Stimulated activated memory B cell treated with anti-CD40 and anti-IgM and Interleukin-4, amounts not matched to agents 10 μg/mL and 1 μg/mL and 100 μg/mL, for 72 hours (primary cell): Measurements from ENCODE around the gene CDH4.

Experiments used
- ATAC-seq: fragments of 150-1000 bp; cut with Tn5 transposase; 2 replicates; pipeline ENCODE4 v1.10.0; 2021
- H3K27ac Mint-ChIP-seq: one replicate; pipeline ENCODE4 v1.8.0; 2022; ENCODE audit warnings: mild to moderate bottlenecking, mixed read lengths
- H3K27me3 Mint-ChIP-seq: one replicate; pipeline ENCODE4 v1.8.0; 2022; ENCODE audit warnings: mixed read lengths
- H3K36me3 Mint-ChIP-seq: one replicate; pipeline ENCODE4 v1.8.0; 2022; ENCODE audit warnings: mixed read lengths
- H3K4me1 Mint-ChIP-seq: one replicate; pipeline ENCODE4 v1.8.0; 2022; ENCODE audit warnings: mixed read lengths
- H3K4me3 Mint-ChIP-seq: one replicate; pipeline ENCODE4 v1.8.0; 2022; ENCODE audit warnings: mild to moderate bottlenecking, moderate library complexity, mixed read lengths
- H3K9me3 Mint-ChIP-seq: one replicate; pipeline ENCODE4 v1.8.0; 2022; ENCODE audit warnings: mixed read lengths

CDH4 gene

DNA sequence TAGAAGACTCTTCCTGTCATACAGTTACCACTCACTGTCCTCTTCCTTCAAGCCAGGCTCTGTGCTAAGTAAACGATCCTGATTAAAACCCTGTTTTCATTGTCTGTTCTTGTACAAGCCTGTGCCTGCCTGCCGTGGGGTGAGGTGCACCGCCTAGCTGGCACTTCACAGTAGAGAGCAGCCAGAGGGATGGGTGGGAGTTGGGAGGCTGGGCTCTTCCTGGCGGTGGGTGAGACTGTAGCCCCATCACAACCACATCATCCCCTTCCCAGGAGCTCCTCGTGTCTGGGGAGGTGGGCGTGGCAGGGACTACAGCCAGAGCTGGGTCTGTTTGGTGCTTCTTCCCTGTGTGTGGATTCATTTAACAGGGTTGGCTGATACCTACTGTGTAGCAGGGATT is 431.7 kb downstream of the CDH4 start:
- H3K9me3 Mint-ChIP-seq = peaks cover 9% of the 10 kb centered on the region
- no peaks in the 10 kb centered on the region for H3K4me1 Mint-ChIP-seq
- H3K4me3 Mint-ChIP-seq = no peak overlapping the region
- no peaks in the 10 kb centered on the region for H3K27me3 Mint-ChIP-seq
- H3K27ac Mint-ChIP-seq = no peak overlapping the region
- no peak for ATAC-seq
- no peaks in the 10 kb centered on the region for H3K36me3 Mint-ChIP-seq

DNA sequence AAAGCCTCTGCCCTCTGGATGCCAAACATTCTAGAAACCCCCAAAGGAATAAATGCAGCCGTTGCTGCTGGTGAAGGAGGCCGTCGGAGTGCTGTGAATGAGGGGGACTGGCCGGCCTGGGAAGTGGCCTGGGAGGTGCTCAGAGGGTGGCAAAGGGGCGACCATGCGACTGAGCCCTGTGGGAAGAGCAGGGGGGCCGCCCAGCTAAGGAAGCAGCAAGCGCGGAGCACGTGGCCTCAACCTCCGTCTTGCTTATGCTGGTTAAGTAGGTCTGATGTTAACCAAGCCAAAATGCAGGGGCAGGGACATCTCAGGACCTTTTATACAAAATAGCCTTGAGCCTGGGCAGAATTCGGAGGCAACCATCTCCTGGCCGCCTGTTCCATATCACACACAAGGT is 432.1 kb downstream of the CDH4 start:
- H3K4me3 Mint-ChIP-seq = no peak overlapping the region
- H3K36me3 Mint-ChIP-seq = no peaks in the 10 kb centered on the region
- no peak for ATAC-seq
- H3K9me3 Mint-ChIP-seq = peaks cover 9% of the 10 kb centered on the region
- H3K4me1 Mint-ChIP-seq = no peaks in the 10 kb centered on the region
- H3K27ac Mint-ChIP-seq = no peak overlapping the region
- no peaks in the 10 kb centered on the region for H3K27me3 Mint-ChIP-seq

DNA sequence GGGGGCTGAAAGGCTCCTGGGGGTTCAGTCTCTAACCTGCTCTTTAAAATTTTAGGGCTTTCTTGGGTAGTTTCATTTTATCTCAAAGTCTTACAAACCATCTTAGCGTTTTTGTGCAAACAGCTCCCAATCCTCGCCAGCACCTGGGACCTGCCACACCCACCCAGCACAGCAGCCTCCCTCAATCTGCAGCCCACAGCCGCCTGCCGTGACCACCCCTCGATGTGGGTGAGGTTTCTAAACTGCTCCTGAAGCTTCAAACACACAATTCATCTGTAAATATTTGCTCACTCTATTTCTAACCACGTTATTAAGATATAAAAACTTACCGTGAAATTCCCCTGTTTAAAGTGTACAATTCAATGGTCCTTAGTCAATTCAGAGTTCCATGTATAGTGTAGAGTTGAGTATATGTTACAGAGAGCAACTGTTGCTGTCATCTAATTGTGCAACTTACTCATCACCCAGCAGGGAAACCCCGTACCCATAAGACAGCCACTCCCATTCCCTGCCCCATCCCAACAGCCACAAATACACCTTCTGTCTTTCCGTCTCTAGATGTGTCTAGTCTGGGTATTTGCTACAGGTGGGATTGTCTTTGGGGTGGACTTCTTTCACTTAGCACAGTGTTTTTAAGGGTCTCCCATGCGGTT is 432.6 kb downstream of the CDH4 start:
- ATAC-seq = no peak
- Mint-ChIP-seq H3K4me1 (no peaks in the 10 kb centered on the region), H3K27ac (no peak overlapping the region), H3K27me3 (no peaks in the 10 kb centered on the region), H3K9me3 (peaks cover 12% of the 10 kb centered on the region), H3K36me3 (no peaks in the 10 kb centered on the region), H3K4me3 (no peak overlapping the region)

DNA sequence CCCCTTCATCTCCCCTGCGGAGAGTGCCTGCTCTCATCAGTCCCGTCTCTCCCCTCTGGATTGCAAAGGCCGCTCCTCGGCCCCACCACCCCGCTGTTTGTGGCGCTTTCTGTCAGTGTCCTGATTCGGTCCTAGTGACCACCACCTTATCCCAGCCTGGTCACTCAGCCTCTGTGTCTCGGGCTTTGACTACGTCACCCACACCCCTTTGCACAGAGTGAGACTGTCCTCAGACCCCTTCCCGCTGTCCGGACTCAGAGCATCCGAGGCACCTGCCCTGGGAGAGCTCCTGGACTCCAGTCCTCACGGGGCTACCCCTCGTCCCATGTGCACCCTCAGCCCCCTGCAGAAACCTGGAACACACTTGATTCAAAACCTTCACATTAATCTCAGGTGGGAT is 433.4 kb downstream of the CDH4 start:
- Mint-ChIP-seq H3K36me3 (no peaks in the 10 kb centered on the region), H3K4me3 (no peak overlapping the region), H3K9me3 (peaks cover 15% of the 10 kb centered on the region), H3K27me3 (no peaks in the 10 kb centered on the region), H3K27ac (no peak overlapping the region), H3K4me1 (no peaks in the 10 kb centered on the region)
- ATAC-seq = no peak

DNA sequence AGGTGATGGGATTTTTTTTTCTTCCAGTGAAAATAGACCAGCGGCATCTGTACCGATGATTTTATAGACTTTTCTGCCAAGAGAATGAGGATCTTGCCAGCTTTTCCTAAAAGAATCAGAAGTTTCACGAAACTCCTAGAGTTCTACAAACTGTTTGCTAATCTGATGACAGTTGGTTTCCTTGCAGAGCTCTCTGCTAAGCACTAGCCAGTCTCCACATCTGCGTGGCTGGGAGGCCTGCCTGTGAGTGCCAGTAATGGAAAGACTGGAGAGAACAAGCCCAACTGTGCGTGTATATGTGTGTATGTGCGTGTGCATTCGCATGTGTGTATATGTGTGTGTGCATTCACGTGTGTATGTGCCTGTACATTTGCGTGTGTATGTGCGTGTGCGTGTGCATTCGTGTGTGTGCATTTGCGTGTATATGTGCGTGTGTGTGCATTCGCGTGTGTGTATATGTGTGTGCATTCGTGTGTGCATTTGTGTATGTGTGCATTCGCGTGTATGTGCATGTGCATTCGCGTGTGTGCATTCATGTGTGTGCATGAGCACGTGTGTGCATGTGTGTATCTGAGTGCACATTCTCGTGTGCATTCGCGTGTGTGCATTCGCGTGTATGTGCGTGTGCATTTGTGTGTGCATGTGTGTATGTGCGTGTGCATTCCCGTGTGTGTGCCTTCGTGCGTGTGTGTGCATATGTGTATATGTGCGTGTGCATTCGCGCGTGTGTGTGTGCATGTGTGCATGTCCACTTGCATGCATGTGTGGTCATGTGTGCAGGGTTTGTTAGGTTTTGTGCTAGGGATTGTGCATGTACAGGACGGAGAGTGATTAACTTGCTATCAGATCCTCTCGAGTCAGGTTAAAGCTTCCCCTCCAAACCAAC is 434.2 kb downstream of the CDH4 start:
- no peak for ATAC-seq
- Mint-ChIP-seq H3K9me3 (peaks cover 18% of the 10 kb centered on the region), H3K36me3 (no peaks in the 10 kb centered on the region), H3K27me3 (no peaks in the 10 kb centered on the region), H3K4me1 (no peaks in the 10 kb centered on the region), H3K27ac (no peak overlapping the region), H3K4me3 (no peak overlapping the region)

DNA sequence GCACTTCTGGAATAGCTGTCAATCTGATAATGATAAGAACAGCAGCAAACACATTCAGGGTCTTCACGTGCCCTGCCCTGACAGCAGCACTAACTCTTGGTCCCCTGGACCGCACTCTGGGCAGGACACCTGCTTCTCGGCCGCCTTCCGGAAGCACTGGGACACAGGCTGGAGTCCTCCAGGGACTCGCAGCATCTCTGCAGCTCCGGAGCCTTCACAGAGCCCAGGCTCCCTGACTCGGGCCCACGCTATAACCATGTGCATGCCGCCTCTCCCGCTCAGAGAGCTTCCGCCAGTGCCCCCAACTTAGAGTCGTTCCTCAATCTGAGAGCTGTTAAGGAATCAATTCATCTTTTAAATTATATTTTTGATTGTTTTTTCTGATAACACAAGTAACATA is 436.4 kb downstream of the CDH4 start:
- Mint-ChIP-seq H3K27ac (no peak overlapping the region), H3K4me1 (no peaks in the 10 kb centered on the region), H3K36me3 (no peaks in the 10 kb centered on the region), H3K9me3 (peaks cover 15% of the 10 kb centered on the region), H3K4me3 (no peak overlapping the region), H3K27me3 (no peaks in the 10 kb centered on the region)
- ATAC-seq = no peak

DNA sequence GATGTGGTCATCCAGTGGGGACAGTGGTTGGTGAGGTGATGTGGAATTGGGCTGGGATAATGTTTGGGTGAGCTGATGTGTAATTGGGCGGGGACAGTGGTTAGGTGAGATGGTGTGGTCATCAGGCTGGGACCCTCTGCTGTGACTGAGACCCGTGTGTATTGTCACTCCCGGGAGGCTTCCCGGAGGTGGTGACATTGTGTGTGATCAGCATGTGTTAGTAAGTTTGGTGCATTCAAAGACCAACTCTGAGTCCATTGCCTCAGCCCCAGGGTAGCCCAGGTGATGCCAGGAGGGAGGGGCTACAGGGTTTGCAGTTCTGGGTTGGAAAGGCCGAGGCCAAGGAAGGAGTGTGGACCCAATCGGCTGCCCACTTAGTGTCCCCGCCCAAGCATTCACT is 438.1 kb downstream of the CDH4 start:
- H3K9me3 Mint-ChIP-seq = peaks cover 15% of the 10 kb centered on the region
- no peaks in the 10 kb centered on the region for H3K4me1 Mint-ChIP-seq
- no peak for ATAC-seq
- H3K27me3 Mint-ChIP-seq = no peaks in the 10 kb centered on the region
- H3K36me3 Mint-ChIP-seq = no peaks in the 10 kb centered on the region
- H3K27ac Mint-ChIP-seq = no peak overlapping the region
- no peak overlapping the region for H3K4me3 Mint-ChIP-seq

DNA sequence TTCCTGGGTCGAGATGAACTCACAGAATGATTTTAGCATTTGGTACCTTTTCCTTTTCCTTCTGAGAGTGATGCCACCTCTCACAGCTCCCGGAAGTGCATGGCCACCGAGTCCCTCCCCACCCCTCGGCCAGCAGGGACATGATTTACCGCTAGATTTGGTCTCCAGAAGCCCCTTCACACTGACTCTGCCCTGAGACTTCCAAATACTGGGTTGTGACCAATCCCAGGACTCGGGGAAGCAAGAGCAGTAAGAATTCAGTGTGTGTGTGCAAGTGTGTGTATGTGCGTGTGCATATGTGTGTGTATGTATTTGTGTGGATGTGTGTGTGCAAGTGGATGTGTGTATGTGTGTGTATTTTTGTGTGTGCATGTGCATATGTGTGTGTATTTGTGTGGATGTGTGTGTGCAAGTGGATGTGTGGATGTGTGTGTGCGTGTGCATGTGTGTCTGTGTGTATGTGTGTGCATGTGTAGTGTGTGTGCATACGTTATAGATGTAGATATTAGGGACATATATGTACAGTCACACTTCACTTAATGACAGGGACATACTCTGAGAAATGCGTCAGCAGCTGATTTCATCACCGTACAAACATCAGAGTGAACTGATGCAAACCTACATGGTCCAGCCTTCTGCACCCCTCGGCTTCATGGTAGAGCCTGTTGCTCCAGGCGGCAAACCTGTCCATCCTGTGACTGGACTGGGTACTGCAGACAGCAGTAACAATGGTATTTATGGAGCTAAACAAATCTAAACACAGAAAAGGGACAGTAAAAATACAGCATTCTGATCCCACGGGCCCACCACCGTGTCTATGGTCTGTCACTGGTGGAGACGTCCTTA is 439.2 kb downstream of the CDH4 start:
- no peak overlapping the region for H3K4me3 Mint-ChIP-seq
- H3K27me3 Mint-ChIP-seq = peaks cover 7% of the 10 kb centered on the region

DNA sequence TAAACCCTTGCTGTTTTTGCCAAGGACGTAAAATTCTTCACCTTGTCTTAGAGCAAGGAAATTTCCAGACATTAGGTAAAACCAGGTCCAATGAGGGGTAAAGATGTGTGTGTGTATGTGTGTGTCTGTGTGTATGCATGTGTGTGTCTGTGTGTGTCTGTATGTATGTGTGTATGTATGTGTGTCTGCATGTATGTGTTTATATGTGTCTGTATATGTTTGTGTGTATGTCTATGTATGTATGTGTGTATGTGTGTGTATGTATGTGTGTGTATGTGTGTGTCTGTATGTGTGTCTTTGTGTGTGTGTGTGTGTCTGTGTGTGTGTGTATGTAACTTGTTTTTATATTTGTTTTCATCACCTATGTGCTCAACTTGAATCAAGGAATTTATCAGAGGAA is 439.9 kb downstream of the CDH4 start:
- no peaks in the 10 kb centered on the region for H3K36me3 Mint-ChIP-seq
- no peak overlapping the region for H3K27ac Mint-ChIP-seq
- no peak for ATAC-seq
- H3K27me3 Mint-ChIP-seq = peaks cover 9% of the 10 kb centered on the region
- no peaks in the 10 kb centered on the region for H3K4me1 Mint-ChIP-seq
- peaks cover 15% of the 10 kb centered on the region for H3K9me3 Mint-ChIP-seq
- H3K4me3 Mint-ChIP-seq = no peak overlapping the region

More for the DNA sequence above, 439.2 kb downstream of the CDH4 start:
- H3K36me3 Mint-ChIP-seq = no peaks in the 10 kb centered on the region
- H3K4me1 Mint-ChIP-seq = no peaks in the 10 kb centered on the region
- H3K9me3 Mint-ChIP-seq = peaks cover 15% of the 10 kb centered on the region
- no peak for ATAC-seq
- no peak overlapping the region for H3K27ac Mint-ChIP-seq

DNA sequence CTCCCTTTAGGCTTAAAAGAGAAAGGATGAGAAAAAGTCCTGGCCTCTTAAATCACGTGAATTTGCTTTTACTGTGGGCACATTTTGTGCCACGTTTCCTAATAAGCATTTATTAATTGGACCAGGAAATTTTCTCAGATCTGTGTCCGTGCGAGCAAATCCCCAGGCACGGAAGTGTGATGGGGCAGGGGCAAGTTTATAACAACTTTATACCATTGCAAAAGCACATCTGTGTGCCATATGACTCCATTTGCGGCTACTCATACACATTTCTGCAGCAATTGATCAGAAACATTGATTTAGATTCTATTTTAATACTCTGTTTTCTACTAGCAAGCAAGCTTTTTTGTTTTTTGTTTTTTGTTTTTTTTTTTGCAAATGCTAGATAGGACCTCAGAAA is 440.4 kb downstream of the CDH4 start:
- Mint-ChIP-seq H3K9me3 (peaks cover 12% of the 10 kb centered on the region), H3K4me3 (no peak overlapping the region), H3K4me1 (no peaks in the 10 kb centered on the region), H3K27me3 (peaks cover 9% of the 10 kb centered on the region), H3K27ac (no peak overlapping the region), H3K36me3 (no peaks in the 10 kb centered on the region)
- no peak for ATAC-seq

DNA sequence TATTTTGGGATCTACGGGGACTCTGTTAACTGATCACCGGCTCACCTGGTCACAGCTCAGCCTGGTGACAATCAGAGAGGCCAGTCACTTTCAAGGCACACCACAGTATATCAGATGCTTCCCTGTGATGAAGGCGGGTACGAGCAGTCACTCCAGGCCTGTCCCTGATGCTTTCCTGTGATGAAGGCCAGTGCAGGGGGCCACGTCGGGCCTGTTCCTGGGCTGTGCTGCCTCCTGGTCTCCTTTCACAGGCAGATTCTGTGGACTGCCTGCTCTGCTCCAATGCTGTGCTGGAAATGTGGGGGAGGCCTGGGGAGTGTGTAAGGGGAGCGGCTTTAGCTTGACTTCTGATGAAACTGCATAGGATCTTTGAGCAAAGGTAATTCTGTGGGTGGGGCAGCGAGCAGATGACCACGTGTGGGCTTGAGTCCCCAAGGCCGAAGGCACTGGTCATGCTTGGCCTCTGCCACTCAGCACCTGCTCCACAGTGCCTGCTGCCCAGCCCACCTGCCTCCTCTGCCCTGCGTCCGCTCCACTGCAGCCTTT is 441.1 kb downstream of the CDH4 start:
- Mint-ChIP-seq H3K27me3 (peaks cover 9% of the 10 kb centered on the region), H3K36me3 (no peaks in the 10 kb centered on the region), H3K27ac (no peak overlapping the region), H3K4me1 (no peaks in the 10 kb centered on the region), H3K4me3 (no peak overlapping the region), H3K9me3 (peaks cover 12% of the 10 kb centered on the region)
- ATAC-seq = no peak

DNA sequence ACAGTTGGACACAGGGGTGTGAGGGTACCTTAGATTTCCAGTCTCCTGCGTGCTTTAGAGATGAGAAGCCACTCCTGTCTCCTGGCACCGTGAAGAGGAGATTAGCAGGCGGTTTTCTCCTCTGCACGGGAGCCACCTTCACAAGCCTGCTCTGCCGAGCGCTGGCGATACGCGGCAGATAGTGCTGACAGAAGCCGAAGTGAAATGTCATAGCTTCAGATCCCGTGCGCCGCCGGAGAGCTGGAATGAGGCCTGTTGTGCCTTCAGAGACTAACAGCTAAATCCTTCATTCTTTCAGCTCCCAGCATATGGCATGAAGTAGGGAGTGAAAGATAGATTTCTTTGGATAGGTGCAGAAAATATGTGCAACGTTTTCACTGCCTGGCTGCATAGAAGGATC is 442.6 kb downstream of the CDH4 start:
- H3K4me3 Mint-ChIP-seq = no peak overlapping the region
- peaks cover 9% of the 10 kb centered on the region for H3K27me3 Mint-ChIP-seq
- peaks cover 9% of the 10 kb centered on the region for H3K9me3 Mint-ChIP-seq
- no peak for ATAC-seq
- no peaks in the 10 kb centered on the region for H3K36me3 Mint-ChIP-seq
- no peaks in the 10 kb centered on the region for H3K4me1 Mint-ChIP-seq
- H3K27ac Mint-ChIP-seq = no peak overlapping the region

DNA sequence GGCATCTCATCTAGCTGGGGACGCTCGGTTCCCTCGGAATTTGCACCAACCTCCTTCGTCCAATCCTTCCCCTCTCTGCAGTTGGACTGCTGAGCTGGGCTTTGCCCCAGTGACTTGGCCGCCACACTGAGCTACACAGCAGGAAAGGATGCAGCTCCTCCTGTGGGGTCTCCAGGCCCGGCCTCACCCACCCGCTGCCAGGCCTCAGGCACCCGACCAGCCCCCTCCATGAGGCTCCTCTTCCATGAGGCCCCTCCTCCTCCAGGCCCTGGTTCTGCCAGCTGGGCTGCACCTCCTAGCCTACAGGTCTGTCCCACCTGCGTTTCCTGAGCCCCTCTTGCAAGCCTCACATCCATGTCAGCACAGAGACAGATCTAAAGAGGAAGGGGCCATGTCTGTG is 443.7 kb downstream of the CDH4 start:
- Mint-ChIP-seq H3K9me3 (peaks cover 6% of the 10 kb centered on the region), H3K27ac (no peak overlapping the region), H3K4me1 (no peaks in the 10 kb centered on the region), H3K4me3 (no peak overlapping the region), H3K27me3 (peaks cover 9% of the 10 kb centered on the region), H3K36me3 (no peaks in the 10 kb centered on the region)
- ATAC-seq = no peak

DNA sequence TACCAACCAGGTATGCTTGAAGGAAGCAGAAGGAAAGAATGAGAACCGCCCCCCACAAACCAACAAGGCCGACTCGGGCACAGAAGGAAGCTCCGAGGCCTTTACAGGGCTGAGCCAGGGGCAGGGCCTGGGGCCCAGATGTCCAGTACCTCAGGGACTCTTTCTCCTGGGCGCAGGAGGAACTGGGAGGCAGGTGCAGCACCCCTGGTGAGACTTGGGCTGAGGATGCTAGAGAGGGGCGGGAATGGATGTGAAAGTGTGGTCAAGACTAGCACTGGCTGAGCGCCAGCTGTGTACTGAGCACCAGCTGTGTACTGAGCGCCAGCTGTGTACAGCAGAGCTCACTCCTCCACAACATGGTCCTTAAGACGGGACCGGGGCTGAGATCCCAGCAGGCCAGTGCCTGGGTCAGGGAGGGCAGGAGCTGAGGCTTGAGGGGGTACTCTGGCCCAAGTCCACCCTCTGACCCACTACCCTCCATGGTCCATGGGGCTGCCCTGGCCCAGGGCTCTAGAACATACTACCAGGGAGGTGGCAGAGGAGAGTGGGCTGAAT is 444.2 kb downstream of the CDH4 start:
- no peak overlapping the region for H3K4me3 Mint-ChIP-seq
- no peak for ATAC-seq
- peaks cover 9% of the 10 kb centered on the region for H3K27me3 Mint-ChIP-seq
- peaks cover 4% of the 10 kb centered on the region for H3K9me3 Mint-ChIP-seq
- H3K27ac Mint-ChIP-seq = no peak overlapping the region
- H3K4me1 Mint-ChIP-seq = no peaks in the 10 kb centered on the region
- no peaks in the 10 kb centered on the region for H3K36me3 Mint-ChIP-seq
